Activated T-cell treated with anti-CD3 and anti-CD28 coated beads, Interleukin-2, amount 50 U/mL, for 4 hours (primary cell): ENCODE data around the gene LRRC4. TPM values are rescaled to one million over a fixed set of nuclear protein-coding genes. Genes with fewer than 3 reads are reported as not detected.

Source experiments
- ATAC-seq, 2 donors: fragments of 200-7000 bp; cut with Tn5 transposase; one replicate each; pipeline ENCODE4 v1.10.0; 2021
- DNase-seq: peaks from one replicate; pipeline ENCODE4 v3.0.0-alpha.2; 2020
- H3K27me3 Mint-ChIP-seq: one replicate; pipeline ENCODE4 v1.8.0; 2021; ENCODE audit warnings: low read depth, mixed read lengths
- H3K36me3 Mint-ChIP-seq: one replicate; pipeline ENCODE4 v1.8.0; 2022; ENCODE audit warnings: mixed read lengths; ENCODE audit not compliant: insufficient read depth
- H3K4me1 Mint-ChIP-seq: one replicate; pipeline ENCODE4 v1.8.0; 2021; ENCODE audit warnings: low read depth, mixed read lengths
- H3K4me3 Mint-ChIP-seq: one replicate; pipeline ENCODE4 v1.8.0; 2021; ENCODE audit warnings: mild to moderate bottlenecking, moderate library complexity, mixed read lengths
- H3K9me3 Mint-ChIP-seq: one replicate; pipeline ENCODE4 v1.8.0; 2021; ENCODE audit warnings: mixed read lengths
- total RNA-seq, 3 donors: library from RNA; stranded (reverse); gene quantifications; one replicate each; pipeline ENCODE4 v1.2.1, GENCODE V29; 2021

The LRRC4 gene
- total RNA-seq, 3 donors from 2014 or later, result 1.2 to 4.2 (median 2.8) TPM

DNA sequence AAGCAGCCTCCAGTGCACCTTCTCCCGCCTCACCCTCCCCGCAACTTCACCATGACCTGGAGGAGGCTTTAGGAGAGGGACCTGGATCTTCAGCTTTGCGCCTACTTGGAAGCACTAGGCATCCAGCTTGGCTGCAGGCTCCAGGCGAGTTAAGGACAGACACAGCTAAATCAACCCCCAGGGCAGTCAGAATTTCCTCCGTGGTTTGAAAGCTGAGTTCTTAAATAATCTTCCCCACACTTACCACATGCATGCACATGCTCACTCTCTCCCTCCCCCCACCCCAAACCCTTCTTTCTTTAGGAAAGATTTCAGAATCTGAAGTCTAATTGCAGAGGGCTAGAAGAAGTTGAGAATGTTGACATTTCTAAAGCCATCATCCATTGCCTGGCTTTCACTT is 36.7 kb upstream of the LRRC4 start:
- Mint-ChIP-seq H3K9me3 (no peaks in the 10 kb centered on the region), H3K36me3 (peaks cover 31% of the 10 kb centered on the region), H3K27me3 (no peaks in the 10 kb centered on the region), H3K4me1 (peaks cover 19% of the 10 kb centered on the region), H3K4me3 (no peak overlapping the region)
- ATAC-seq (no peak), DNase-seq (no peak)

DNA sequence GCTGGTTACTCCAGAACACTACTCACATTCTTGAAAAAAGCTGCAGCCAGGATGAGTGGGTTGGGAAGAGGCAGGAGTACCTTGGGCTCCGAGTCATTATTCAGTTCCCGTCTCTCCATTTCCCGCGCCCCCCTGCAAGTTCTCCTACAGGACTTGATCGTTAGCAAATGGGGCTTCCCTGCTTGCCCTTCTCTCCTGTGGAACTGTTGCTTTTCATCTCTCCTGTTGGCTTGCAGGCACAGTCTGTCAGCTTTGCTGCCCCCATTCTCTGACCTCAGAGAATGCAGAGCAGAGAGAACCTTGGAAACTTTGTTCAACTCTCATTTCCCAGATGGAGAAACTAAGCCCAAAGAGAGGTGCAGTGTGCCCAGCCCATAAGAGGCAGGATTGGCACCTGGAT is 35.6 kb upstream of the LRRC4 start:
- H3K9me3 Mint-ChIP-seq, result no peaks in the 10 kb centered on the region
- H3K36me3 Mint-ChIP-seq, result peaks cover 31% of the 10 kb centered on the region
- H3K27me3 Mint-ChIP-seq, result no peaks in the 10 kb centered on the region

DNA sequence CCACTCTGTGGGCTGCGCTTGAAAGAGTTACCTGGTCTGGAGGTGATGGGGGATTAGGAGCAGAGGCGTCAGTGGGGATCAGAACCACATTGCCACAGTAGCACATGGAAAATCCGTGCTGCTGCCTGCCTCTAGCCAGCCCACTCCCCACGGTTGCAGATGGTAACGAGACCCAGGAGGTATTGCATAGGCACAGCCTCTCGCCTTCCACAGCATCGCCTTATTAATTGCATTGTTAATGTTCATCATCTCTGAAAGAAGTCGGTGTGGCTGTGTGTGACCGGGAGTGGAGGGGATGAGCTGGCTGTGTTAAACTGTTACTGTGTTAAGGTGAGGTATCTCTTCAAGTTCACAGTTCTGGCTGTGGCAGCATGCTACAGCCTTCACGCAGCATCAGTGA is 35.2 kb upstream of the LRRC4 start:
- ATAC-seq (no peak), DNase-seq (no peak)
- H3K4me3 Mint-ChIP-seq, result no peak overlapping the region
- no peaks in the 10 kb centered on the region for H3K9me3 Mint-ChIP-seq
- peaks cover 16% of the 10 kb centered on the region for H3K4me1 Mint-ChIP-seq
- H3K36me3 Mint-ChIP-seq, result peaks cover 26% of the 10 kb centered on the region
- no peaks in the 10 kb centered on the region for H3K27me3 Mint-ChIP-seq

More for the DNA sequence above, 35.6 kb upstream of the LRRC4 start:
- H3K4me1 Mint-ChIP-seq, result peaks cover 19% of the 10 kb centered on the region
- H3K4me3 Mint-ChIP-seq, result no peak overlapping the region
- DNase-seq (no peak), ATAC-seq (no peak)

DNA sequence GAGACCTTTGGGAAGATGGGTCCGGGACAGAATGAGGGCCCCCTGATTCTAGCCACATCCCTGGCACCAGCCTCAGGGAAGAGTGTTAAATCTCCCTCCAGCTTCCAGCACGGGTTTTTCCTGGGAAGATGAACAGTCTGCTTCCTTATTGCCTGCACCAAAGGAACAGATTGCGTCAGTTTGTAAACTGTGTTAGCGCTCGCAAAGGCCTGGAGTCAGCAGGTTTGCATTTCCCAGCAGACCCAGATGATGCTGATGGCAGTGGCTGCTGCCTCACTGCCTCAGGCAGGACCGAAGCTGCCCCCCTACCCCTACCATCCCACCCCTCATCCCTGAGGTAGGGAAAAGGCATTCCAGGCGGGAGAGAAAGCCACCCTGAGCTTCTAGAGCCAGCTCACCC is 34.6 kb upstream of the LRRC4 start:
- H3K4me3 Mint-ChIP-seq, result no peak overlapping the region
- no peaks in the 10 kb centered on the region for H3K9me3 Mint-ChIP-seq
- ATAC-seq (no peak), DNase-seq (no peak)
- peaks cover 15% of the 10 kb centered on the region for H3K4me1 Mint-ChIP-seq
- no peaks in the 10 kb centered on the region for H3K27me3 Mint-ChIP-seq
- peaks cover 23% of the 10 kb centered on the region for H3K36me3 Mint-ChIP-seq

DNA sequence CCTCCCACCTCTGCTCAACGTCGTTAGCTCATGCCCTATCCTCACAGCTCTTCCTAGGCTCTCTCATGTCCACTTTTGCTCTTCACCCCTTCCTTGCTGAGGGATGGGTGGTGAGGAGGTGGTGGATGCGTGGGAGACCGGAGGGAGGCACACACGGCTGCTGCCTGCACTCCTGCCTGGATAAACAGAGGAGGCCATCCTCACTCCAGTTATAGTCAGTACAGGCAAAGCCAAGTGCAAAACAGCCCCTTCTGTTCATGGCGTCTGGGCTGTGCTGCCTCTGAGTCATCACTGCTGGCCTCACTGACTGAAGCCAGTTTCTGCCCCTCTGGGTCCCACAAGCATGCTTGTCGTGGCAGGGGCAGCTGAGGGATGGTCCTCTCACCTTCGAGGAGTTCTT is 31.9 kb upstream of the LRRC4 start:
- no peak for DNase-seq
- Mint-ChIP-seq H3K4me3 (no peak overlapping the region), H3K9me3 (no peaks in the 10 kb centered on the region), H3K4me1 (peaks cover 39% of the 10 kb centered on the region), H3K27me3 (no peaks in the 10 kb centered on the region), H3K36me3 (peaks cover 17% of the 10 kb centered on the region)
- ATAC-seq, result no peak

DNA sequence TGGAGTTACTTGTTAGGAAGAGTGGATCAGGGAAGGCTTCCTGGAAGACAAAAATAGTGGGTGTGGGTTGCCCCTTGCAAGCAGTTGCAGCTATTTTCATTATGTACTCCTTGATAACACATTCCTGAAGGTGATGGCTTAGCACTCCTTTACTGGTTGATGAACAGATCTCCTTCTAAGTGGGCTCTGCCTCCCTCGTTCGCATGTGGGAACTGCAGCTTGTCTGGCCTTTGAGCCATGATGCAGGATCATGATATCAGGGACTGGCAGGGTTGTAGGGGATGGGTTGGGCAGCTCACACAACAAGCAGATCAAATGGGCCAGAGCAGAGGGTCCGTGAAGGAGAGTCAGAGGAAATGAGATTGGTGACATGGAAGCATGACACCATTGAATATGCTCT is 28.8 kb upstream of the LRRC4 start:
- H3K4me1 Mint-ChIP-seq, result peaks cover 53% of the 10 kb centered on the region
- H3K4me3 Mint-ChIP-seq, result no peak overlapping the region
- peaks cover 20% of the 10 kb centered on the region for H3K36me3 Mint-ChIP-seq
- H3K27me3 Mint-ChIP-seq, result no peaks in the 10 kb centered on the region
- H3K9me3 Mint-ChIP-seq, result no peaks in the 10 kb centered on the region
- ATAC-seq (no peak), DNase-seq (no peak)

DNA sequence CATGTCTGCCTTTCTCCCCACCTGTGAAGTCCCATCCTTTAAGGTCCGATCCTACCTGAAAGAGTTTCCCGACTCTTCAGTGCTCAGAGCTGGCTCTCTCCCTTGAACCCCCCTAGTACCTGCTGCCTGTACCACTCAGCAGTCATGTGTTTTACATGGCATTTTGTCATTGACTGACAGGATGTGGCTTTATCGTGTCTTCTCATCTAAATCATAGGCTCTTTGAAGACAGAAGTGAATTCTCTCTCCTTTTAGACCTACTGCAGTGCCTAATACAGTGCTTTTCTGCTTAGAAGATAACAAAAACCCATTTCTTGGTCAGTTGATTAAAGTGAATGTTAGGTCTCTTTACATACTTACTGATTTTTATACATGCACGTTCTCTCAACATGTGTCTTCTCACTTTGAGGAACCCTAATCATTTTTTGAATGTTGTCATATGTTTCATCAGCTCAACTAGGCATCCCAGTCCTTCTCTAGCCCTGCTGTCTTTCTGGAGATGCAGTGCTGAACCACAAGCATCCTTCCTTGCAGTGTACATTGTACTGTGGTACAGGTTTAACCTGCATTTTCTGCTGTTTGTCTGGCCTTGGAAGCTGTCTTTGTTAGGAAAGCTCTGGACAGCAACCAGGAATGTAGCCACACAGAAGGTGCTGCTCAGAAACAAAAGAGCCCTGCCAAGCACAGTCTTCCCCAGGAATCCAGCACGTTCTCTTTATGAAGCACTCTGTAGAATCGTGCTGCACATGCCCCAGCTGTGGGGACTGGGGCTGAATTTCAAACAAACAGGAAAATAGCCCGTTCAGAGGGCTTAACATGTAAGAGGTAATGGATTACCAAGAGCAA is 28.1 kb upstream of the LRRC4 start:
- Mint-ChIP-seq H3K4me1 (peaks cover 52% of the 10 kb centered on the region), H3K9me3 (no peaks in the 10 kb centered on the region), H3K36me3 (peaks cover 19% of the 10 kb centered on the region), H3K27me3 (no peaks in the 10 kb centered on the region), H3K4me3 (peak overlapping the region; percentile 14)
- DNase-seq (no peak), ATAC-seq (peak; percentile 59 to 66)

DNA sequence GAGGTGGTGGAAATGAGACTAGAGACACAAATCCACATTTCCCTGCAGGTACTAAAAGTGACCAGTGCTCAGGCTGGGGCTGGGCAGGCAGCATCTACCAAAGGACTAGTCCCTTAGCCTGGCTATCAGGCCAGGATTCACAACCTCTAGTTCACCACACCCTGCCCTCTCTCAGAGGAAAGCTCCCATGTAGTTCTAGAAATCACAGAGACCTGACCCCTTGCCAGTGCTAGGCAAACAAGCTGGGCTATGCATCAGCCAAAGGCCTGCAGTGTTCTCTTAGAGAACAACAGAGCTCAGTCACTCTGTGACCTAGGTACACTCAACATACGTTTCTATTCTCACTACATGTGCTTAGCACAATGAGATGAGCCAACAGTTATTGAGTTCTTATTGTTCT is 26.7 kb upstream of the LRRC4 start:
- Mint-ChIP-seq H3K4me1 (peaks cover 50% of the 10 kb centered on the region), H3K4me3 (no peak overlapping the region), H3K9me3 (no peaks in the 10 kb centered on the region), H3K27me3 (no peaks in the 10 kb centered on the region), H3K36me3 (peaks cover 12% of the 10 kb centered on the region)
- no peak for DNase-seq
- ATAC-seq, result peak; percentile 27 to 54

DNA sequence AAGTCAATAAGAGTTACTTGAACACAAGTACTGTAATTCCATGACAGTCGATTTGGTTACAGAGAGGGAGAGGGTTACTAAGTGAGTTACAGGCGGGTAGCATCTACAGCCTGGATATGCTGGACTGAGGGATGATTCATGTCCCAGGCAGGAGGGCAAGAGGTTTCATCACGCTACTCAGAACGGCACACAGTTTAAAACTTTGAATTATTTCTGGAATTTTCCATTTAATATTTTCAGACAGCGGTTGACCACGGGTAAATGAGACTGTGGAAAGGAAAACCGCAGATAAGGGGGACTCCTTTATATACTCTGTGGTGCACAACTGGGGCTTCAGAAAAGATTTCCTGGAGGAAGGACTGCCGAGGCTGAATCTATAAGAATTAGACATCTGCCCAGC is 25.7 kb upstream of the LRRC4 start:
- Mint-ChIP-seq H3K36me3 (peaks cover 12% of the 10 kb centered on the region), H3K4me1 (peaks cover 58% of the 10 kb centered on the region), H3K9me3 (no peaks in the 10 kb centered on the region), H3K27me3 (no peaks in the 10 kb centered on the region), H3K4me3 (no peak overlapping the region)
- DNase-seq (no peak), ATAC-seq (no peak)

DNA sequence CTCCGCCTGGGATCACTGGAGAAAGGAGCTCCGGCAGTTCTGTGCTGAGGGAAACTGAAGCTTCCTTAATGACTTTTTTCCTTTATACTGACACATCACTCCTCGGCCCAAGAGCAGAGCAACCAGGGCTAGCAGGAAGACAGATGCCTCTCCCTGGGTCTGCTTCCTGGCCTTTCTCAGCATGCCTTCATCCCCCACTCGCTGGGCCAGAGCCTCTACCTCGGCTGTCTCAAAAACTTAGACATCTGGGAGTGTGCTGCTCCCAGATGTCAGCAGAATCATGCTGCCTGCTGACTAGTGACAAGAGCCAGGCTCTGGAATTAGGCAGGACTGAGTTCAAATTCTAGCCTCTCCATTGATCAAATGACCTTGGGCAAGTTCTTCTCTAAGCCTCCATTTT is 24.4 kb upstream of the LRRC4 start:
- ATAC-seq, result no peak
- Mint-ChIP-seq H3K27me3 (no peaks in the 10 kb centered on the region), H3K36me3 (peaks cover 12% of the 10 kb centered on the region), H3K4me1 (peaks cover 62% of the 10 kb centered on the region), H3K9me3 (no peaks in the 10 kb centered on the region), H3K4me3 (no peak overlapping the region)
- DNase-seq, result no peak

DNA sequence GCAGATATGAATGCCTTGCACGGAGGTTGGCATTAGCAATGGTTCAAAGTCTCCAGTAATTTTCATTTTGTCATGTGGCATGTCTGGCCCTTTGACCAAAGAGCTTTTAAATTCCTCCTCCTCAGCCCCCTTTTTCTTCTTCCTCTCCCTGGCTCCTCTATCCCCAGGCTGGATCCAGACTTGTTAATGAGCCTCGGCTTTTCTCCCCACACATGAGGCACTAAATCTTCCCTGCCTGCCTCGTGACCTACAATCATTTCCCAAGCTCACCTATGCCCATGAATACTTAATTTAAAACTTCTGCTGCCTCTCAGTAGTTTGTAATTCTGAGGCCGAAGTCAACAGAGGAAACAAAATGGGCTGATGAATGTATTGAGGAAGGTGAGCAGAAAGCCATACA is 23.3 kb upstream of the LRRC4 start:
- H3K36me3 Mint-ChIP-seq, result peaks cover 12% of the 10 kb centered on the region
- H3K4me3 Mint-ChIP-seq, result no peak overlapping the region
- H3K4me1 Mint-ChIP-seq, result peaks cover 58% of the 10 kb centered on the region
- DNase-seq (no peak), ATAC-seq (no peak)
- no peaks in the 10 kb centered on the region for H3K9me3 Mint-ChIP-seq
- no peaks in the 10 kb centered on the region for H3K27me3 Mint-ChIP-seq

DNA sequence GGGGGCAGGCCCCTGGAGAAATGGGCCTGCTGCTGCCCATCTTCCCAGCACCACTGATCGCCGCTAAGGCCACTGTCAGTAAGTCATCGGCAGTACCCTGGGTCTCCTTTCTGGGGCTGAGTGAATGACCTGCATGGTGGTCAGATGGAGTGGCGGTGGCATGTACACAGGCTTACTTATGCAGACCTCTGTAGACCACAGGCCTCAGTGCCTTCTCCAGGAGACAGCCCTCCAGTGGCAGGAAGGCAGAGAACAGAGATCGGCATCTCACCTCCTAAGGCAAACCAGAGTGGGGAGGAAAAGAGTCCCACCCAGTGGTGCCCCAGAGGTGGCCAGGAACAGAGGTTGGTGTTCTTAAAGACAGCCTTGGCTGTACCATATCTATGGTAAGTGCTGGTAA is 22.8 kb upstream of the LRRC4 start:
- ATAC-seq (no peak), DNase-seq (no peak)
- H3K27me3 Mint-ChIP-seq, result no peaks in the 10 kb centered on the region
- no peak overlapping the region for H3K4me3 Mint-ChIP-seq
- peaks cover 14% of the 10 kb centered on the region for H3K36me3 Mint-ChIP-seq
- no peaks in the 10 kb centered on the region for H3K9me3 Mint-ChIP-seq
- peaks cover 53% of the 10 kb centered on the region for H3K4me1 Mint-ChIP-seq

DNA sequence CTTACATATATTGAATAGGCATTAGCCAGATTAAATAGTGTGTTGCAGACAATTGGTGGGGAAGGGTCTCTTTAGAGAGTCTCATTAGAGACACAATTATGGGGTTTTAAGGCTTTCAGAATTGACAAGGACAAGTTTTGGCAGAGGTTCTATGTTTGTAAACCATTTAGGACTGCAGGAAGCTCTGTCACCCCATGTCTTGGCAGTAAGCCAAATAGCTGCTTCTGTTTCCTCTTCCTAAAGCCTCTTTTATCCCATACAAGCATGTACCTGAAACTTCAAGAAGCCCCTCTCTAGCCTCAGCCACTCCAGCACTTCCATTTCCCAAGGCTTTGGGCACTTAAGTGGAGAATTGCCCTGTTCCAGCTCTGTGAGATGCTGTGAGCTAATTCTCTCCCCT is 21.8 kb upstream of the LRRC4 start:
- DNase-seq (no peak), ATAC-seq (no peak)
- H3K4me3 Mint-ChIP-seq, result no peak overlapping the region
- H3K4me1 Mint-ChIP-seq, result peaks cover 45% of the 10 kb centered on the region
- H3K36me3 Mint-ChIP-seq, result peaks cover 14% of the 10 kb centered on the region
- H3K9me3 Mint-ChIP-seq, result no peaks in the 10 kb centered on the region
- H3K27me3 Mint-ChIP-seq, result no peaks in the 10 kb centered on the region

DNA sequence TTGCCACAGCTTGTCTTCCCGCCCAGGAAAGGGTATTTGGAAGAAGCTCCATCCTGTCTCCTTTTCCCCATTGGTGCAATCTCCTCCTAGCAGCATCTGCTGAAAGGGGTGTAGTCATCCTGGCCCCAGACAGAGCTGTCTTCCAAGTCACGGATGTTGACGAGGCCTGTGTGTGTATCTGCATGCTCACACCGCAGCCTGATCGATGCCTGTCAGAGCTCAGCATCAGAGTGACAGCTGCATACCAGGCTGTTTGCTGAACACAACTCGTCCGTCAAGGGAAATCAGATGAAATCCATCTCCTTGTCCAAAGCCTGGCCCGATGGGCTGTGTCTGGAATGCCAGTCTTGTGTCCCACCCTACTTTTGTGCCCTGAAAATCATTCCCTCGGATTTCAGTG is 21.2 kb upstream of the LRRC4 start:
- H3K9me3 Mint-ChIP-seq, result no peaks in the 10 kb centered on the region
- peaks cover 13% of the 10 kb centered on the region for H3K36me3 Mint-ChIP-seq
- no peaks in the 10 kb centered on the region for H3K27me3 Mint-ChIP-seq
- DNase-seq (no peak), ATAC-seq (no peak)
- peaks cover 39% of the 10 kb centered on the region for H3K4me1 Mint-ChIP-seq
- no peak overlapping the region for H3K4me3 Mint-ChIP-seq

DNA sequence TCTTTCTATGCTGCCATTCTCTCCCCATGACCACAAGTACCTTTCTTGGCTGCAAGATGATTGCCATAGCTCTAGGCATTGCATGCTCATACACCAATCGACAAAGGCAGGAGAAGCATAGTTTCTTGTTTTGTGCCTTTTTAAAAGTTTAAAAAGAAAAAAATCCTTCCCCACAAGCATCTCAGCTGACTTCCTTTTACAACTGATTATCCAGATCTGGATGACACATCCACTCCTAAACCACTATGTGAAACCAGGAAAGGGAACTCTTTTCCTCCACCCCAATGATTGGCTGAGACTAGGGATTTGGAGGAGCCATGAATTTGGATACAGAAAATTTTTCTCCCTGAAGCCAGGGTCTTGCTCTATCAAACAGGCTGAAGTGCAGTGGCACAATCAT is 14.5 kb upstream of the LRRC4 start:
- Mint-ChIP-seq H3K9me3 (no peaks in the 10 kb centered on the region), H3K4me1 (peaks cover 21% of the 10 kb centered on the region), H3K27me3 (no peaks in the 10 kb centered on the region), H3K36me3 (peaks cover 8% of the 10 kb centered on the region), H3K4me3 (no peak overlapping the region)
- ATAC-seq, result no peak
- DNase-seq, result no peak
